Spleen (tissue), 7 donors: ENCODE results near the gene TRPV4.

Experiments
- POLR2A ChIP-seq, 3 donors: fragments of 450-650 bp; IDR thresholded peaks; one replicate each; pipeline ENCODE4 v1.5.1; 2017; ENCODE audit warnings: antibody characterized with exemption in 3 of 3, mild to moderate bottlenecking in 1 of 3
- TF ChIP-seq, protein P1 (sequence below), 11 experiments: fragments of 200-600 bp in 7 of 11; fragments of 450-650 bp in 4 of 11; sonication (generic) in 4 of 11; IDR thresholded peaks in 8 of 11; conservative IDR thresholded peaks in 3 of 11; 1 replicate in 7 of 11; 2 replicates in 4 of 11; pipeline versions ENCODE4 v1.4.0 to v1.8.0; 2016 to 2021; ENCODE audit warnings: antibody characterized with exemption in 11 of 11, inconsistent platforms in 4 of 11, mild to moderate bottlenecking in 1 of 11
- donor health status: DM: no; HTN: no; CAD: no; lungs with moderate emphysema.
- donor health status: DM: no; HTN: no; CAD: no.
- donor health status: DM: no; HTN: no; CAD: no.

DNA sequence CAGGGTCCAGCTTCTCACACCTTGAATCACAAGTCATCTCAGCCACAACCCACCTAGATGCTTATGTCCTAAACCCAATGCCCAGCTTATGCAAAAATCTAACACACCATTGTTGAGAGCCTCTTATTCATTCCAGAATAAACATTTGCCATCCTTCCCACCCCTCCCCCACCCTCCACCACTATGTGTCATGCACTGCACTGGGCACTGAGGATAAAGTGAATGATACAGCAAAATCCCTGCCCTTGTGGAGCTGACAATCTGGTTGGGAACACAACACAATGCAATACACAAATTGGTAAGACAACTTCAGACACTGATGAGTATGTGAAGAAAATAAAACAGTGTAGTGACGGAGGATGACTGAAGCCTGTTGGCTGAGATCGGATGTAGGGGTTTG is 48.6 kb upstream of the TRPV4 start:
- no peak for TF ChIP-seq POLR2A (IDR thresholded peaks at IDR 0.05)
- TF ChIP-seq, protein P1, sequence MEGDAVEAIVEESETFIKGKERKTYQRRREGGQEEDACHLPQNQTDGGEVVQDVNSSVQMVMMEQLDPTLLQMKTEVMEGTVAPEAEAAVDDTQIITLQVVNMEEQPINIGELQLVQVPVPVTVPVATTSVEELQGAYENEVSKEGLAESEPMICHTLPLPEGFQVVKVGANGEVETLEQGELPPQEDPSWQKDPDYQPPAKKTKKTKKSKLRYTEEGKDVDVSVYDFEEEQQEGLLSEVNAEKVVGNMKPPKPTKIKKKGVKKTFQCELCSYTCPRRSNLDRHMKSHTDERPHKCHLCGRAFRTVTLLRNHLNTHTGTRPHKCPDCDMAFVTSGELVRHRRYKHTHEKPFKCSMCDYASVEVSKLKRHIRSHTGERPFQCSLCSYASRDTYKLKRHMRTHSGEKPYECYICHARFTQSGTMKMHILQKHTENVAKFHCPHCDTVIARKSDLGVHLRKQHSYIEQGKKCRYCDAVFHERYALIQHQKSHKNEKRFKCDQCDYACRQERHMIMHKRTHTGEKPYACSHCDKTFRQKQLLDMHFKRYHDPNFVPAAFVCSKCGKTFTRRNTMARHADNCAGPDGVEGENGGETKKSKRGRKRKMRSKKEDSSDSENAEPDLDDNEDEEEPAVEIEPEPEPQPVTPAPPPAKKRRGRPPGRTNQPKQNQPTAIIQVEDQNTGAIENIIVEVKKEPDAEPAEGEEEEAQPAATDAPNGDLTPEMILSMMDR (IDR thresholded peaks at IDR 0.05 in 8 of 11, conservative IDR thresholded peaks at IDR 0.05 in 3 of 11), result no peak
